Endodermal cell (in vitro differentiated cells): ENCODE measurements around the gene OSBPL6. TPM values are rescaled to one million over a fixed set of nuclear protein-coding genes. Genes with fewer than 3 reads are reported as not detected.

Experiments used
- DNase-seq: peaks from one replicate; pipeline ENCODE4 v3.0.0-alpha.2; 2017
- H3K27ac ChIP-seq: 2 replicates; pipeline ENCODE4 v1.5.1; 2013; ENCODE audit warnings: mild to moderate bottlenecking, low read depth, low read length, moderate library complexity
- H3K27me3 ChIP-seq: 2 replicates; pipeline ENCODE4 v1.6.1; 2013; ENCODE audit warnings: mild to moderate bottlenecking, low read length, moderate library complexity; ENCODE audit not compliant: insufficient read depth, control insufficient read depth, poor library complexity, severe bottlenecking
- H3K36me3 ChIP-seq: 2 replicates; pipeline ENCODE4 v1.7.0; 2013; ENCODE audit warnings: mild to moderate bottlenecking, low read length, moderate library complexity; ENCODE audit not compliant: control insufficient read depth, insufficient read depth
- H3K4me1 ChIP-seq: one replicate; pipeline ENCODE4 v1.7.0; 2013; ENCODE audit warnings: low read length; ENCODE audit not compliant: control insufficient read depth, insufficient read depth
- H3K4me3 ChIP-seq: 2 replicates; pipeline ENCODE4 v1.5.1; 2013; ENCODE audit warnings: mild to moderate bottlenecking, low read length, moderate library complexity
- H3K9ac ChIP-seq: 2 replicates; pipeline ENCODE4 v1.6.1; 2013; ENCODE audit warnings: mild to moderate bottlenecking, low read length, moderate library complexity; ENCODE audit not compliant: poor library complexity, severe bottlenecking; ENCODE audit errors: extremely low read depth
- H3K9me3 ChIP-seq: 2 replicates; pipeline ENCODE4 v1.6.1; 2013; ENCODE audit warnings: mild to moderate bottlenecking, low read length, moderate library complexity; ENCODE audit not compliant: control insufficient read depth
- H3K27ac Mint-ChIP-seq: 2 replicates; pipeline ENCODE4 v1.8.0; 2020; ENCODE audit warnings: mixed read lengths
- H3K27me3 Mint-ChIP-seq: 2 replicates; pipeline ENCODE4 v1.8.0; 2021; ENCODE audit warnings: mild to moderate bottlenecking, mixed read lengths; ENCODE audit not compliant: insufficient read depth
- H3K36me3 Mint-ChIP-seq: 2 replicates; pipeline ENCODE4 v1.8.0; 2020; ENCODE audit warnings: low read depth, mixed read lengths
- H3K4me1 Mint-ChIP-seq: 2 replicates; pipeline ENCODE4 v1.8.0; 2020; ENCODE audit warnings: mixed read lengths
- H3K4me3 Mint-ChIP-seq: 2 replicates; pipeline ENCODE4 v1.8.0; 2020; ENCODE audit warnings: mild to moderate bottlenecking, moderate library complexity, mixed read lengths
- H3K9me3 Mint-ChIP-seq: 2 replicates; pipeline ENCODE4 v1.8.0; 2020; ENCODE audit warnings: mild to moderate bottlenecking, mixed read lengths
- WGBS, 2 experiments: methylation state at CpG; one replicate each; pipeline versions ENCODE4 v1.1.5 to v1.1.7; 2013; ENCODE audit warnings: missing lambda C conversion rate in 2 of 2, mixed read lengths in 1 of 2; ENCODE audit not compliant: insufficient coverage in 1 of 2, insufficient read length in 1 of 2; 5-methylcytosine and 5-hydroxymethylcytosine counted together
- total RNA-seq, 2 donors: library from RNA; stranded (reverse); fragmentation: NEBNext Ultra II Directional in 1 of 2; extraction: Animal tissue kit (Norgen Biotek cat#: 25700) in 1 of 2; gene quantifications; 2 replicates in 1 of 2; 3 replicates in 1 of 2; pipeline ENCODE4 v1.2.1, GENCODE V29; 2021
- TF ChIP-seq, protein P1 (sequence below): fragments of 200-600 bp; sonication (generic); conservative IDR thresholded peaks from 2 replicates; pipeline ENCODE4 v1.5.0; 2021; ENCODE audit warnings: antibody characterized with exemption, mild to moderate bottlenecking

The OSBPL6 gene
- total RNA-seq, 2 donors from 2014 or later: 3.4 to 3.6 TPM

GRCh38 chr2:178244777-178245176, 50.5 kb downstream of the OSBPL6 start:
- H3K27ac Mint-ChIP-seq: no peak overlapping the region
- Histone ChIP-seq H3K4me1 (no peaks in the 10 kb centered on the region), H3K9me3 (no peaks in the 10 kb centered on the region), H3K36me3 (no peaks in the 10 kb centered on the region), H3K9ac (no peak overlapping the region), H3K27me3 (no peaks in the 10 kb centered on the region), H3K4me3 (no peak overlapping the region), H3K27ac (no peak overlapping the region)
- no peaks in the 10 kb centered on the region for H3K36me3 Mint-ChIP-seq
- H3K27me3 Mint-ChIP-seq: no peaks in the 10 kb centered on the region
- H3K9me3 Mint-ChIP-seq: no peaks in the 10 kb centered on the region
- peaks cover 4% of the 10 kb centered on the region for H3K4me1 Mint-ChIP-seq
- TF ChIP-seq, protein P1, sequence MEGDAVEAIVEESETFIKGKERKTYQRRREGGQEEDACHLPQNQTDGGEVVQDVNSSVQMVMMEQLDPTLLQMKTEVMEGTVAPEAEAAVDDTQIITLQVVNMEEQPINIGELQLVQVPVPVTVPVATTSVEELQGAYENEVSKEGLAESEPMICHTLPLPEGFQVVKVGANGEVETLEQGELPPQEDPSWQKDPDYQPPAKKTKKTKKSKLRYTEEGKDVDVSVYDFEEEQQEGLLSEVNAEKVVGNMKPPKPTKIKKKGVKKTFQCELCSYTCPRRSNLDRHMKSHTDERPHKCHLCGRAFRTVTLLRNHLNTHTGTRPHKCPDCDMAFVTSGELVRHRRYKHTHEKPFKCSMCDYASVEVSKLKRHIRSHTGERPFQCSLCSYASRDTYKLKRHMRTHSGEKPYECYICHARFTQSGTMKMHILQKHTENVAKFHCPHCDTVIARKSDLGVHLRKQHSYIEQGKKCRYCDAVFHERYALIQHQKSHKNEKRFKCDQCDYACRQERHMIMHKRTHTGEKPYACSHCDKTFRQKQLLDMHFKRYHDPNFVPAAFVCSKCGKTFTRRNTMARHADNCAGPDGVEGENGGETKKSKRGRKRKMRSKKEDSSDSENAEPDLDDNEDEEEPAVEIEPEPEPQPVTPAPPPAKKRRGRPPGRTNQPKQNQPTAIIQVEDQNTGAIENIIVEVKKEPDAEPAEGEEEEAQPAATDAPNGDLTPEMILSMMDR: no peak
- 86 to 88% methylated on average over 6 to 7 of the region's 7 CpGs for WGBS, 2 experiments
- H3K4me3 Mint-ChIP-seq: no peak overlapping the region
- no peak for DNase-seq

- DNase-seq: no peak
- Histone ChIP-seq H3K9me3 (no peaks in the 10 kb centered on the region), H3K27ac (no peak overlapping the region), H3K27me3 (no peaks in the 10 kb centered on the region), H3K9ac (no peak overlapping the region), H3K4me3 (no peak overlapping the region), H3K36me3 (no peaks in the 10 kb centered on the region), H3K4me1 (no peaks in the 10 kb centered on the region)
- TF ChIP-seq, protein P1: no peak
- Mint-ChIP-seq H3K27me3 (no peaks in the 10 kb centered on the region), H3K4me3 (no peak overlapping the region), H3K27ac (no peak overlapping the region), H3K36me3 (no peaks in the 10 kb centered on the region), H3K9me3 (no peaks in the 10 kb centered on the region), H3K4me1 (peaks cover 4% of the 10 kb centered on the region)
- 82% methylated on average over 2 of the region's 2 CpGs; no CpG with 5 or more reads in 1 of the 2 experiments for WGBS, 2 experiments
These were observed 52.4 kb downstream of the OSBPL6 start for GRCh38 chr2:178246696-178247095.

- Histone ChIP-seq H3K27ac (no peak overlapping the region), H3K9me3 (no peaks in the 10 kb centered on the region), H3K9ac (no peak overlapping the region), H3K36me3 (no peaks in the 10 kb centered on the region), H3K4me3 (no peak overlapping the region), H3K4me1 (no peaks in the 10 kb centered on the region), H3K27me3 (no peaks in the 10 kb centered on the region)
- TF ChIP-seq, protein P1: no peak
- Mint-ChIP-seq H3K27me3 (no peaks in the 10 kb centered on the region), H3K36me3 (no peaks in the 10 kb centered on the region), H3K4me3 (no peak overlapping the region), H3K9me3 (no peaks in the 10 kb centered on the region), H3K27ac (no peak overlapping the region), H3K4me1 (peaks cover 2% of the 10 kb centered on the region)
- WGBS, 2 experiments: 88% methylated on average over 1 of the region's 1 CpG; no CpG with 5 or more reads in 1 of the 2 experiments
- no peak for DNase-seq
These were observed 52.9 kb downstream of the OSBPL6 start for GRCh38 chr2:178247250-178247649.
